NCI-H2227 treated with DMSO at 0.1 percent for 48 hours (cell line): Measurements from ENCODE around the gene SERPINF2.
"Not testable (repeated sequence)": the region's sequence is repeated elsewhere in the genome, so short reads cannot be mapped to it uniquely, and the experiment has no call there.

Experiments used
- DNase-seq: peaks from one replicate; lab custom pipeline; 2025; lab: John Stamatoyannopoulos, UW

SERPINF2 gene

GRCh38 chr17:1742371-1743087, at the start of gene SERPINF2:
SERPINF2 (plus strand) TSS chr17:1742871; CDS start chr17:1744996, 2,125 bp downstream.
- no peak for DNase-seq

- DNase-seq, result no peak
Measured at GRCh38 chr17:1693339-1693738, 49.3 kb upstream of the SERPINF2 start.

- no peak for DNase-seq
Measured at GRCh38 chr17:1695365-1695764, 47.3 kb upstream of the SERPINF2 start.

DNA sequence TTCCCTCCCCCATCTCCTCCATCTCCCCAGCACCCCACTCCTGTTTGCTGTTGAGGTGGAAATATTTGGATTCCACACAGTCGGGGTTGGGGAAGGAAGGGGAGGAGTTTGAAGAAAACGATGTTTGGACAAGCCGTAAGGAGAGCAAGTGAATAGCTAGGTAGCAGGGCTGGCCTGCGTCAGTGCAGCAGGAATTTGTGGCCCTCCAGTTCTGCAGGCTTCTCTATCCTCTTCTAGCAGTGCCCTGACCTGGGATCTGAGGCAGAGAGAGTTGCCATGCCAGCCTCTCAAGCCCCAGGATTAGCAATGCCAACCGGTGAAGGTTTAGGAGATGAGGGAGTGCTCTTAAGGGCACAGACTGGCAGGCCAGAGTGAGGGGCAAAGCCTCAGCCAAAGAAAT, 45.0 kb upstream of the SERPINF2 start:
- no peak for DNase-seq

DNA sequence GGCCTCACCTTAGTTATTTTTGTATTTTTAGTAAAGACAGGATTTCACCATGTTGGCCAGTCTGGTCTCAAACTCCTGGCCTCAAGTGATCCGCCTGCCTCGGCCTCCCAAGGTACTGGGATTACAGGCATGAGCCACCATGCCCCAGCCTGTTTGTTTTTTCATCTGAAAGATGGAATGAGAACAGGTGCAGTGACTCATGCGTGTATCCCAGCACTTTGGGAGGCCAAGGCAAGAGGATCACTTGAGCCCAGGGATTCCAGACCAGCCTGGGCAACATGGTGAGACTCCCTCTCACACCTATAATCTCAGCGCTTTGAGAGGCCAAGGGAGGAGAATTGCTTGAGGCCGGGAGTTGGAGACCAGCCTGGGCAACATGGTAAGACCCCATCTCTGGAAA, 42.8 kb upstream of the SERPINF2 start:
- DNase-seq, result not testable (repeated sequence)

DNA sequence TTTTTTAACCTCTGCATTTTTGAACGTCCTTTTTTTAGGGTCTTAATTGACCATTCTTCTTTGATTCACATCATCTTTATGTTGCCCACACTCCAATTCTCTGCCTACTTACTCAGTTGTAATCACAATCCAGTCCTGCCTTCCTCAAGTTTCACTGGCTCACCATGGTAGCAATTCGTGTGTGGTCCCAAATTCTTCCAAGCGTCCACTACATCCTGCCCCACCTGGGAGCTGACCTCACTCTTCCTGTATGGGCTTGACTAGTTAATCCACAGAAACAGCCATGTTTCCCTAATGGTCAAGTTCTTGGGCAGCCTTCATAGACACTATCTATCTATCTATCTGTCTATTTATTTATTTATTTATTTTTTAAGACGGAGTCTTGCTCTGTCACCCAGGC, 39.6 kb upstream of the SERPINF2 start:
- DNase-seq, result no peak

DNA sequence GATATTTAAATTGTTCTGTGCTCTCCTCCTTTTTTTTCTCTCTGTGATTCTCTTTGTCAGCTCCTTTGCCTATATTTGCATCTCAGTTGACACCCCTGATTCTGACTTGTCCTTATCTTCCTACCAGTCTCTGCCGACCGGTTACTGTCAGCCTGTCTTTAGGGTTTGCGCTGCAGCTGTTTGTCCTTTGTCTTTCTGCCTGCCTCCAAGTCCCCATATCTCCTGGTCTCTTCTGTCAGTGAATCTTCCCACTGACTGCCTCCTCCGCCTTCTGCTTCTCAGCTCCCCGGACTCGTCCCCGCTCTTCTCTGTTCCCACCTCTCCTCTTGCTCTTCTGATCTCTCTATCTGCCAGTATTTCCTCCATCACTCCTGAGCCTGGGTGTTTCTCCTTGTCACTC, 37.7 kb upstream of the SERPINF2 start:
- DNase-seq, result no peak

DNA sequence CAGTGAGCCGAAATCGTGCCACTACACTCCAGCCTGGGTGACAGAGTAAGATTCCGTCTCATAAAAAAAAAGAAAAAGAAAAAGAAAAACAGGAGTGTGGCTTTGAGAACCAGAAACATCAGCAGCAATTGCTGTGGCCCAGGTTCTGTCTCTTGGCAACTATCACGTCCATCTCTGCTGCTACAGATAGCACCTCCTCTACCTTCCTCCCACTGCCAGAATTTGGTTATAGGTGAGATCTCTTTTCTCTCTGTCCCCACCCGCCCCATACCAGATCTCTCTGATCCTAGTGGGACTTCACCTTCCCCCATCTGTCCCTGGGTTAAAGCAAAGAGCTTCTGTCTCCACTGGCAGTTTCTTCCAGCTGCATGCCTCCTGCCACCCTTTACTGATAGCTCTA, 35.6 kb upstream of the SERPINF2 start:
- DNase-seq, result no peak

GRCh38 chr17:1708791-1709346, 33.8 kb upstream of the SERPINF2 start:
- not testable (repeated sequence) for DNase-seq

GRCh38 chr17:1709403-1709951, 33.2 kb upstream of the SERPINF2 start:
- DNase-seq, result no peak

DNA sequence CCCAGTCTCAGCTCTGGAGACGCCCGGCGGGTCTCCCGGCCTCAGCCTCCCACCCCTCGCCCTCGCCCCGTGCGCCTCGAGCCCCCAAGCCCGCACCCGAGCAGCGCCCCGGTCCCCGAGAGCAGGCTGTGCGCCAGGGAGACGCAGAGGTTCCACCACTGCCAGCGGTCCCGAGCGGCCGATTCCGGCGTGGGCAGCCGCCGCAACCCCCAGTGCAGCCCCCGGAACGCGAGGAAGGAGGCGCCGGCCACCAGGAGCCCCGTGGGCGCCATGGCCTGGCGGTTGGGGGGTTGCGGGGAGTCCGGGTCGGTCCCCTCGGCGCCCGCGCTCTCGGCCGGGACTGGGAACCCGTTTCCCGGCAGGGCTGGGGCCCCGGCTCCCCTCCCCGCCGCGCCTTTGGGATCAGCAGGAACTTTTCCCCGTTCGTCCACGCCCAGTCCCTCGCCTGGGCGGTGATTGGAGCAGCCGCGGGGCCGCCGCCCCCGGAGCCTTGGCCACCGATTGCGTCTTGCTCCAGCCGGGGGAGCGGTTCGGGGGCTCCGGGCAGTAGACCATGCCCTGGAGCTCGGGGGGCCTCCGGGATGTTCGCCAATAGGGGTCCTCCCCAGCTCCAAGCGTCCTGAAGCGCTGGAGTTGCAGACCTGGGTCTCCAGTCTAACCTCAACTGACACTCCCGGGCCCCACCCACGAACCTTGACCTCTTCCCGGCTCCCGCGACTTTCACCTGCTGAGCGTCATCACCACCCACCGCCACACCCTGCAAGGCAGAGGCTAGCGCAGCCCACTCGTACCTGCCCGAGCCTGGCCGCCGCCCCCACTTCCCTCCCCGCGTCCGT, 32.5 kb upstream of the SERPINF2 start, which contains the start of gene TLCD2:
Gene TLCD2 (minus strand): TSS at position 407 of the 836 bp plus-strand sequence. CDS start 135 bp downstream, at position 272.
- DNase-seq, result peak; percentile 15

- no peak for DNase-seq
Measured at GRCh38 chr17:1710807-1711553, 31.7 kb upstream of the SERPINF2 start.

DNA sequence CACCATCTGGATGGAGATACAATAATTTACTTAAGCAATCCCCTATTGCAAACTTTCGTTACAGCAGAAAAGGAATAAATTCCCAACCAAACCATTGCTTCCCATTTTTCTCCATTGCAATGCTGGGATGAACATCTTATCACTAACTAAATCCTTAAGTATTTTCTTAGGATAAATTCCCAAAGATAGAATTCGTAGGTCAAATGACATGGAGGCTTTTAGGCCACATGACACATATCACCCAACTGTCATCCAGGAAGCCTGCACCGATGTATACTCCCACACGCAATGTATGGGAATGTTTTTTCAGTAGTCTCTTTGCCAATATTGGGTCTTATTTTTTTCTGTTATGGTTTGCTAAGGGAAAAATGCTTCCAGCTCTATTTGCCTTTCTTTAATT, 30.9 kb upstream of the SERPINF2 start:
- no peak for DNase-seq

DNA sequence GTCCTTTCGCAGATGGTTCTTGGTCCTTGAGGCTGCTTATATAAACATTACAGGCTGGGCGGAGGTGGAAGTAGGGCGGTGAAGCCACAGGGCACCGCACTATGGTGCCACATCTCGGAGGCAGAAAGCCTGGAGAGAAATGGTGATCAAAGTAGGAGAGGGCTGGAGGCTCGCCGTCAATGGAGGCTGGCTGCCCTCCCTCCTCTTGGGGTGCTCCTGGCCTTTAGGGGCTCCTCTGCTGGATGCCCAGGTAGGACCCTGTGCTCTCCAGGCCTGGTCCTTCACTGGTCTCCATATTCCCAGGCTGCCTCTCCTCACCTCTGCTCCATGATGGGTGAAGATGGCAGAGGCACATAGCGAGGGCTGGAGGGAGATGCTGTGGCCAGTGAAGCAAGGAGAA, 30.4 kb upstream of the SERPINF2 start:
- no peak for DNase-seq

DNA sequence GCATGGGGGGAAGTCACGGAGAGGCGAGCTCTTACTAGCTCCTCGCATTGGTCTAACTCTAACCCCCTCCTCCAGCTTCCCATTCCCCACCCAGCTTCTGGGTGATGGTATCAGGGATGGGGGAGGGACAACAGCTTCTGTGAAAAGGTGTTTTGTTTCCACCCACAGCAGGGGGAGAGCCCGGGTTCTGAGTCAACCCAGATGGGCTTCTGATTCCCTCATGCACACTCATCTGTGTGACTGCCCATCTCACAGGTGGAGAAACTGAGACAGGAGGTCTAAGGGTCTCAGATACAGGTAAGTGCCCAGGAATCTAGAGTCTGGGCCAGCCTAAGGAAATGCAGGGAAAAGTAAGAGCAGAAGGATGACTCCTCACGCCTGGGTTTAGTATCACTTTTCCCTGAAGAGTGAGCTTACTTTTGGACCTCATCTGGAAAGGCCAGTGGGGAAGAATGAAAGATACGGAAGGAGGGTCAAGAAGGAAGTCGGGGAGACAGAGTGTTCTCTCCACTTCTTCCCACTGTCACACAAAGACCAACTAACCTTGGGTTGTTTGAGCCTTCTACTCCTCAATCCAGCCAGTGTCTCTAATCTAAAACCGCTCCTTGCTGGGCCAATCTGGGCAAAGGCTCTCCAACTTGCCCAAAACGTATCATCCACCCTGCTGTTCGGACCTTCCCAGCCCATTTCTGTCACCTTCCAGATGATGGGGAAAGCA, 29.4 kb upstream of the SERPINF2 start:
- no peak for DNase-seq

DNA sequence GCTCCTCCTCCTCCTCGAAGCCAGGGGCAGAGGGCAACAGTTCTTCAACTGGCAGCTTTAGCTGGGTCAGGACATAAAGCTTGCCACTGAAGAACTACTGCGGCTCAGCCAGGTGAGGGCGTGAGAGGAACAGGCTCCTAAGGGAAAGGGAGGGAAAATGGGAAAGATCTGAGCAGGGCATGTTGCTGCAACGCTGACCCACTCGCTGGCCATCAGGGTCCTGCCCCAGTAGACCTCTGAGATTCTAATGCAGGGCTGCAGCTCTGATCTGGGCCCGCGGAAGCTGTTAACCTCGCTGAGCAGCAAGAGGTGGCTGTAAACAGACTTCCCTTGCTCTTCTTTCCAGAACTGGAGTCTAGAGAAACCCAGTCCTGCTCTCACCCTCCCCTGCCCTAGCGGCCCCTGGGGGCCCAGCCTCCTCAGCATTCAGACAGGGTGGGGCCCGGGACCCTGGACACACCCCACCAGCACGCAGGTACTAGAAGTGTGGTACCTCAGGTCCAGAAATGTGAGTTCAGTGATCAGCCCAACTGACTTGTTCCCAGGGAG, 28.7 kb upstream of the SERPINF2 start:
- DNase-seq, result peak; percentile 7

DNA sequence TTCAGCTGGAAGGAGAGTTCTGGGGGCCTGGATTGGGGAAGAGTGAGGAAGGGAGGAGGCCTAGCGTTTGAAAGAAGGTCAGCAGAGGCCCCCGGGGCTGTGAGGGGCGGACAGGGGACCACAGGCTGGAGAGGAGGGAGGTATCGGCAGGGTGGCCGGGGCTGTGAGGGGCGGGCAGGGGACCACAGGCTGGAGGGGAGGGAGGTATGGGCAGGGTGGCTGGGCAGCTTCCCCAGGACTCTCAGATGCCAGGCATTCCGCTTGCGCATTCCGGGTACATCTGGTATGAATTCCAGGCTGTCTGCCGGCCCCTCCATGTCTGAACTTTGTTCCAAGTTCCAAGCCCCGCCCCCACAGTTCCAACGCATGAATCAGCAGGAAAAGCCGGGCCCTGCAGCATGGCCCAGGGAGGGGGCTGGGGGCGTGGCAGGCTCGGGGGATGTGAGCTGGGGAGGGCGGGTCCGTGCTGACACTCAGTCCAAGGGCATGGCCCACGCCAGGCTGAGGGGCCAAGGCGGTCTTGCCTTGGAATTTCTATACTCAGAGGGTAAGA, 28.2 kb upstream of the SERPINF2 start:
- peak; percentile 30 for DNase-seq

- DNase-seq, result no peak
Measured at GRCh38 chr17:1714980-1715802, 27.5 kb upstream of the SERPINF2 start.

- DNase-seq, result no peak
Measured at GRCh38 chr17:1715803-1716075, 26.9 kb upstream of the SERPINF2 start.
